GM10266 (cell line): ENCODE measurements around the gene LYPD5.

Experiments used
- DNase-seq: peaks from one replicate; pipeline ENCODE4 v3.0.0; 2012; ENCODE audit errors: extremely low spot score
- CTCF ChIP-seq: IDR thresholded peaks from 2 replicates; pipeline ENCODE4 v1.5.1; 2012; ENCODE audit warnings: mild to moderate bottlenecking, low read depth; ENCODE audit not compliant: control insufficient read depth, insufficient read depth; ENCODE audit errors: missing control alignments

LYPD5 gene

GRCh38 chr19:43798546-43799409 lies 3.5 kb downstream of the LYPD5 start:
- no peak for TF ChIP-seq CTCF
- no peak for DNase-seq

DNA sequence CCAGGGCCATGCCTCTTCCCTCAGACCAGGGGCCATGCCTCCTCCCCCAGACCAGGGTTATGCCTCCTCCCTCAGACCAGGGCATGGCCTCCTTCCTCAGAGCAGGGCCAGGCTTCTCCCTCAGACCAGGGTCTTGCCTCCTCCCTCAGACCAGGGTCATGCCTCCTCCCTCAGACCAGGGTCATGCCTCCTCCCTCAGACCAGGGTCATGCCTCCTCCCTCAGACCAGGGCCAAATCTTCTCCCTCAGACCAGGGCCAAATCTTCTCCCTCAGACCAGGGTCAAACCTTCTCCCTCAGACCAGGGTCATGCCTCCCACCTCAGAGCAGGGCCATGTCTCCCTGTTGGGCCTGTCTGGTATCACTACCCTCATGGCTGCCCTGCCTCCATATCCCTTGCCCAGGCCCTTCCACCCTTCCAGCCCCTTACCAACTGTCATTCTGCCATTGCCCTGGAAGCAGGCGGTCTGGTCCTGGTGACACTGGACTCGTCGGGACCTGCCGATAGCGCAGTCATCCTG lies 4.2 kb downstream of the LYPD5 start:
- TF ChIP-seq CTCF = no peak
- DNase-seq = no peak

GRCh38 chr19:43797556-43797955 lies 4.7 kb downstream of the LYPD5 start:
- DNase-seq = no peak
- TF ChIP-seq CTCF = no peak

GRCh38 chr19:43797118-43797517 lies 5.1 kb downstream of the LYPD5 start:
- DNase-seq = no peak
- no peak for TF ChIP-seq CTCF

- no peak for DNase-seq
These were observed 11.7 kb downstream of the LYPD5 start for GRCh38 chr19:43790587-43790986.

GRCh38 chr19:43789029-43789428 lies 13.2 kb downstream of the LYPD5 start:
- no peak for DNase-seq
- no peak for TF ChIP-seq CTCF

More at GRCh38 chr19:43790587-43790986, 11.7 kb downstream of the LYPD5 start:
- TF ChIP-seq CTCF = no peak

GRCh38 chr19:43786665-43787064 lies 15.6 kb downstream of the LYPD5 start:
- TF ChIP-seq CTCF = no peak
- DNase-seq = no peak
